HCT116 (cell line): ENCODE measurements around the gene TBC1D2. TPM values are rescaled to one million over a fixed set of nuclear protein-coding genes. Genes with fewer than 3 reads are reported as not detected.

ENCODE experiments used
- ATAC-seq: fragments of 200-7000 bp; cut with Tn5 transposase; 2 replicates; pipeline ENCODE4 v1.9.1; 2020; ENCODE audit warnings: mild to moderate bottlenecking, moderate library complexity
- BruUV-seq: library from RNA; stranded (reverse); fragments of 400-500 nt; replicated peaks from 2 replicates; lab custom pipeline; 2021; lab: Mats Ljungman, UMichigan
- CTCF ChIA-PET: fragments of 300-600 bp; sonication (Branson Sonifier 250); formaldehyde crosslinking; loops from one replicate; lab custom pipeline; 2021; ENCODE audit warnings: antibody characterized with exemption; lab: Charles Lee
- POLR2A ChIA-PET: fragments of 300-600, 350-600 bp; sonication (Branson Sonifier 250); formaldehyde crosslinking; loops from one replicate; lab custom pipeline; 2021; ENCODE audit warnings: antibody characterized with exemption; lab: Charles Lee
- RAD21 ChIA-PET, 2 experiments: fragments of 300-600 bp; sonication (Branson Sonifier 250); formaldehyde crosslinking; loops; one replicate each; lab custom pipeline; 2023; ENCODE audit warnings: low total read pairs in 2 of 2; ENCODE audit not compliant: uncharacterized antibody in 2 of 2, unreplicated experiment in 2 of 2, low non-redundant PET in 1 of 2; lab: Charles Lee
- DNase-seq: peaks from one replicate; pipeline ENCODE4 v3.0.0-alpha.2; 2010; ENCODE audit warnings: low read depth, low spot score
- H2AFZ ChIP-seq: fragments of 200-600 bp; shearing (Covaris generic), sonication (generic); 2 replicates; pipeline ENCODE4 v1.6.1; 2017; ENCODE audit warnings: low read depth, mixed run types, mixed read lengths, antibody characterized with exemption, low read length; ENCODE audit not compliant: poor library complexity, severe bottlenecking
- H3K27ac ChIP-seq: 2 replicates; pipeline ENCODE4 v1.5.1; 2012; ENCODE audit warnings: low read depth, low read length
- H3K27me3 ChIP-seq: fragments of 200-600 bp; sonication (generic); 2 replicates; pipeline ENCODE4 v1.6.1; 2016; ENCODE audit warnings: mixed run types, low read length, mixed read lengths; ENCODE audit not compliant: insufficient read depth
- H3K36me3 ChIP-seq, 2 experiments: fragments of 200-500 bp in 1 of 2; fragments of 200-600 bp in 1 of 2; sonication (Bioruptor generic) in 1 of 2; sonication (generic) in 1 of 2; 2 replicates each; pipeline versions ENCODE4 v1.5.1 to v1.6.1; 2014 to 2016; ENCODE audit warnings: low read length in 2 of 2, inconsistent platforms in 1 of 2, mixed read lengths in 1 of 2, mixed run types in 1 of 2; ENCODE audit not compliant: insufficient read depth in 2 of 2, control insufficient read depth in 1 of 2
- H3K4me1 ChIP-seq, 2 experiments: fragments of 200-600 bp in 1 of 2; sonication (generic) in 1 of 2; 2 replicates each; pipeline versions ENCODE4 v1.5.1 to v1.6.1; 2012 to 2017; ENCODE audit warnings: low read length in 2 of 2, inconsistent platforms in 1 of 2, mild to moderate bottlenecking in 1 of 2, mixed read lengths in 1 of 2, mixed run types in 1 of 2, moderate library complexity in 1 of 2; ENCODE audit not compliant: insufficient read depth in 2 of 2, control insufficient read depth in 1 of 2
- H3K4me2 ChIP-seq: fragments of 200-600 bp; sonication (generic); 2 replicates; pipeline ENCODE4 v1.6.1; 2017; ENCODE audit warnings: mixed run types, low read length, mixed read lengths
- H3K4me3 ChIP-seq, 2 experiments: fragments of 200-600 bp in 1 of 2; sonication (generic) in 1 of 2; replicated peaks in 1 of 2; 2 replicates each; pipeline ENCODE4 v1.5.1; 2011 to 2016; ENCODE audit warnings: low read length in 2 of 2, control low read depth in 1 of 2, low read depth in 1 of 2, mild to moderate bottlenecking in 1 of 2, mixed read lengths in 1 of 2, mixed run types in 1 of 2
- H3K79me2 ChIP-seq: fragments of 200-600 bp; sonication (generic); 2 replicates; pipeline ENCODE4 v1.6.1; 2017; ENCODE audit warnings: mild to moderate bottlenecking, mixed run types, low read length, moderate library complexity, mixed read lengths; ENCODE audit not compliant: insufficient read depth
- H3K9ac ChIP-seq: fragments of 200-600 bp; sonication (generic); 2 replicates; pipeline ENCODE4 v1.6.1; 2016; ENCODE audit warnings: low read length, mixed read lengths
- H3K9me2 ChIP-seq: fragments of 200-600 bp; sonication (generic), shearing (Covaris generic); 2 replicates; pipeline ENCODE4 v1.6.1; 2017; ENCODE audit warnings: mixed run types, mild to moderate bottlenecking, moderate library complexity; ENCODE audit not compliant: insufficient read depth
- H3K9me3 ChIP-seq, 2 experiments: fragments of 200-500 bp in 1 of 2; fragments of 200-600 bp in 1 of 2; sonication (Bioruptor generic) in 1 of 2; sonication (generic) in 1 of 2; 2 replicates each; pipeline ENCODE4 v1.6.1; 2014 to 2017; ENCODE audit warnings: low read length in 2 of 2, mixed read lengths in 2 of 2, inconsistent platforms in 1 of 2, low read depth in 1 of 2, mild to moderate bottlenecking in 1 of 2, mixed run types in 1 of 2, moderate library complexity in 1 of 2; ENCODE audit not compliant: control insufficient read depth in 1 of 2, insufficient read depth in 1 of 2
- H4K20me1 ChIP-seq: fragments of 200-600 bp; sonication (generic), shearing (Covaris generic); 2 replicates; pipeline ENCODE4 v1.6.1; 2017; ENCODE audit warnings: mixed run types, mild to moderate bottlenecking, moderate library complexity; ENCODE audit not compliant: insufficient read depth
- ATF3 ChIP-seq: IDR thresholded peaks from 2 replicates; pipeline ENCODE4 v1.6.1; 2012
- CEBPB ChIP-seq: IDR thresholded peaks from 2 replicates; pipeline ENCODE4 v1.6.1; 2012; ENCODE audit warnings: low read depth
- CTCF ChIP-seq, 3 experiments: fragments of 200-600 bp in 1 of 3; sonication (generic) in 1 of 3; IDR thresholded peaks in 2 of 3; conservative IDR thresholded peaks in 1 of 3; 2 replicates each; pipeline ENCODE4 v1.5.1; 2012 to 2017; ENCODE audit warnings: low read depth in 2 of 3, low read length in 2 of 3, antibody characterized with exemption in 1 of 3, borderline replicate concordance in 1 of 3, control low read depth in 1 of 3, mild to moderate bottlenecking in 1 of 3, mixed read lengths in 1 of 3, mixed run types in 1 of 3, moderate library complexity in 1 of 3; ENCODE audit not compliant: insufficient read depth in 1 of 3
- ELF1 ChIP-seq: IDR thresholded peaks from 2 replicates; pipeline ENCODE4 v1.6.1; 2012; ENCODE audit warnings: low read depth, borderline replicate concordance
- FOSL1 ChIP-seq: IDR thresholded peaks from 2 replicates; pipeline ENCODE4 v1.6.1; 2012; ENCODE audit warnings: low read depth
- JUND ChIP-seq: IDR thresholded peaks from 2 replicates; pipeline ENCODE4 v1.6.1; 2012
- MAX ChIP-seq: IDR thresholded peaks from 2 replicates; pipeline ENCODE4 v1.6.1; 2012
- POLR2A ChIP-seq: IDR thresholded peaks from 2 replicates; pipeline ENCODE4 v1.7.0; 2011; ENCODE audit warnings: borderline replicate concordance; ENCODE audit not compliant: insufficient read depth, insufficient read length; ENCODE audit errors: extremely low read depth
- POLR2AphosphoS5 ChIP-seq: IDR thresholded peaks from 2 replicates; pipeline ENCODE4 v1.6.1; 2011; ENCODE audit warnings: mild to moderate bottlenecking, low read depth, low read length, moderate library complexity
- RAD21 ChIP-seq: IDR thresholded peaks from 2 replicates; pipeline ENCODE4 v1.6.1; 2012; ENCODE audit warnings: low read depth, mild to moderate bottlenecking
- TCF7L2 ChIP-seq: IDR thresholded peaks from 2 replicates; pipeline ENCODE4 v1.7.0; 2011; ENCODE audit warnings: borderline replicate concordance, inconsistent platforms; ENCODE audit not compliant: insufficient read depth, insufficient read length; ENCODE audit errors: extremely low read depth
- YY1 ChIP-seq: IDR thresholded peaks from 2 replicates; pipeline ENCODE4 v1.6.1; 2011; ENCODE audit warnings: low read length, low read depth, moderate library complexity, mild to moderate bottlenecking; ENCODE audit not compliant: insufficient replicate concordance; ENCODE audit errors: extremely low read depth
- intact Hi-C: fragments of 100-400 bp; cut with micrococcal nuclease; formaldehyde crosslinking; loops from 2 replicates; pipeline ENCODE4 v1.10.0; 2022
- total RNA-seq: library from RNA; stranded (reverse); gene quantifications from one replicate; pipeline ENCODE4 v1.2.1, GENCODE V29; 2021; ENCODE audit not compliant: unreplicated experiment

Gene TBC1D2
- total RNA-seq, 1 experiment from 2014 or later, result 9.8 TPM

GRCh38 chr9:98201749-98202148 is 53.7 kb downstream of the TBC1D2 start:
- POLR2A ChIA-PET, result no interaction called here

More at GRCh38 chr9:98201749-98202148, 53.7 kb downstream of the TBC1D2 start:
- Histone ChIP-seq H3K4me2 (no peak overlapping the region), H4K20me1 (no peaks in the 10 kb centered on the region), H3K27me3 (no peaks in the 10 kb centered on the region), H3K9ac (no peak overlapping the region), H3K4me3 (no peak overlapping the region), H3K4me1 (peaks cover 0 to 4% of the 10 kb centered on the region in 2 experiments; a peak in 1 of 4 replicates), H3K9me2 (no peaks in the 10 kb centered on the region), H2AFZ (no peak overlapping the region), H3K79me2 (no peaks in the 10 kb centered on the region), H3K36me3 (no peaks in the 10 kb centered on the region), H3K9me3 (no peaks in the 10 kb centered on the region), H3K27ac (no peak overlapping the region)
- intact Hi-C loops, result no loop called here
- DNase-seq (no peak), ATAC-seq (no peak)
- BruUV-seq, result no TSS peak
- ChIA-PET CTCF (no interaction called here), RAD21 (no interaction called here)
- TF ChIP-seq POLR2AphosphoS5, result no peak
- no peak for TF ChIP-seq RAD21
- TF ChIP-seq ATF3, result no peak
- no peak for TF ChIP-seq ELF1
- no peak for TF ChIP-seq CTCF (IDR thresholded peaks at IDR 0.05 in 2 of 3, conservative IDR thresholded peaks at IDR 0.05 in 1 of 3; ENCODE audit: borderline replicate concordance in 1 of 3, insufficient read depth in 1 of 3, low read depth in 2 of 3, low read length in 2 of 3)
- TF ChIP-seq POLR2A, result no peak
- TF ChIP-seq MAX, result no peak
- no peak for TF ChIP-seq CEBPB
- TF ChIP-seq YY1, result no peak
- no peak for TF ChIP-seq JUND
- TF ChIP-seq TCF7L2, result no peak
- no peak for TF ChIP-seq FOSL1
